ENCODE measurements around the gene ICA1L.

Gene ICA1L

GRCh38 chr2:202736826-202737225 is 134.7 kb downstream of the ICA1L start:
- no peak for TF ChIP-seq CTCF (IDR thresholded peaks at IDR 0.05; ENCODE audit: insufficient read depth, low read length, poor library complexity, severe bottlenecking)
- TF ChIP-seq EZH2phosphoT487 (conservative IDR thresholded peaks at IDR 0.05; ENCODE audit: low read length), result no peak
- Histone ChIP-seq H3K9me3 (ENCODE audit: insufficient read depth, low read length) (no peaks in the 10 kb centered on the region), H3K27me3 (ENCODE audit: low read length) (no peaks in the 10 kb centered on the region), H4K20me1 (ENCODE audit: low read depth, low read length) (no peaks in the 10 kb centered on the region), H3F3A (ENCODE audit: insufficient read depth) (no peaks in the 10 kb centered on the region), H3K27ac (ENCODE audit: low read depth, low read length) (no peak overlapping the region), H3K79me2 (ENCODE audit: insufficient read depth, low read length) (no peaks in the 10 kb centered on the region), H3K4me3 (ENCODE audit: insufficient read depth, low read length, poor library complexity, severe bottlenecking) (no peak overlapping the region), H3K36me3 (ENCODE audit: low read length) (no peaks in the 10 kb centered on the region), H3K9ac (ENCODE audit: low read length) (no peak overlapping the region), H3K9me2 (replicated peaks; ENCODE audit: insufficient read depth, low read length) (no peaks in the 10 kb centered on the region), H2AFZ (ENCODE audit: low read depth, low read length, severe bottlenecking) (no peak overlapping the region), H3K4me2 (ENCODE audit: low read depth, low read length, poor library complexity, severe bottlenecking) (no peak overlapping the region)

GRCh38 chr2:202726070-202726469 is 145.5 kb downstream of the ICA1L start:
- H4K20me1 ChIP-seq (ENCODE audit: low read depth, low read length), result no peaks in the 10 kb centered on the region
- H3K9ac ChIP-seq (ENCODE audit: low read length), result no peak overlapping the region
- H3K36me3 ChIP-seq (ENCODE audit: low read length), result no peaks in the 10 kb centered on the region
- no peak for TF ChIP-seq CTCF (IDR thresholded peaks at IDR 0.05; ENCODE audit: insufficient read depth, low read length, poor library complexity, severe bottlenecking)
- TF ChIP-seq EZH2phosphoT487 (conservative IDR thresholded peaks at IDR 0.05; ENCODE audit: low read length), result no peak
- H3K9me2 ChIP-seq (replicated peaks; ENCODE audit: insufficient read depth, low read length), result no peaks in the 10 kb centered on the region
- H3K79me2 ChIP-seq (ENCODE audit: insufficient read depth, low read length), result no peaks in the 10 kb centered on the region
- H3K9me3 ChIP-seq (ENCODE audit: insufficient read depth, low read length), result no peaks in the 10 kb centered on the region
- H3K27ac ChIP-seq (ENCODE audit: low read depth, low read length), result no peak overlapping the region
- no peak overlapping the region for H3K4me2 ChIP-seq (ENCODE audit: low read depth, low read length, poor library complexity, severe bottlenecking)
- no peaks in the 10 kb centered on the region for H3K27me3 ChIP-seq (ENCODE audit: low read length)
- H3F3A ChIP-seq (ENCODE audit: insufficient read depth), result 0 out of 2 replicates have a peak, but pooled peaks cover 3% of the 10 kb centered on the region
- H2AFZ ChIP-seq (ENCODE audit: low read depth, low read length, severe bottlenecking), result no peak overlapping the region
- no peak overlapping the region for H3K4me3 ChIP-seq (ENCODE audit: insufficient read depth, low read length, poor library complexity, severe bottlenecking)

GRCh38 chr2:202723746-202724145 is 147.8 kb downstream of the ICA1L start:
- TF ChIP-seq EZH2phosphoT487 (conservative IDR thresholded peaks at IDR 0.05; ENCODE audit: low read length) (no peak), CTCF (IDR thresholded peaks at IDR 0.05; ENCODE audit: insufficient read depth, low read length, poor library complexity, severe bottlenecking) (no peak)
- Histone ChIP-seq H4K20me1 (ENCODE audit: low read depth, low read length) (no peaks in the 10 kb centered on the region), H3K9me2 (replicated peaks; ENCODE audit: insufficient read depth, low read length) (no peaks in the 10 kb centered on the region), H3K27me3 (ENCODE audit: low read length) (no peaks in the 10 kb centered on the region), H3K9ac (ENCODE audit: low read length) (no peak overlapping the region), H3K36me3 (ENCODE audit: low read length) (no peaks in the 10 kb centered on the region), H3K27ac (ENCODE audit: low read depth, low read length) (no peak overlapping the region), H3K4me3 (ENCODE audit: insufficient read depth, low read length, poor library complexity, severe bottlenecking) (no peak overlapping the region), H3K9me3 (ENCODE audit: insufficient read depth, low read length) (no peaks in the 10 kb centered on the region), H2AFZ (ENCODE audit: low read depth, low read length, severe bottlenecking) (no peak overlapping the region), H3K4me2 (ENCODE audit: low read depth, low read length, poor library complexity, severe bottlenecking) (no peak overlapping the region), H3K79me2 (ENCODE audit: insufficient read depth, low read length) (no peaks in the 10 kb centered on the region), H3F3A (ENCODE audit: insufficient read depth) (0 out of 2 replicates have a peak, but pooled peaks cover 3% of the 10 kb centered on the region)

Measured in SU-DHL-6 (cell line).